ENCODE results near the gene IMMP2L. TPM values are rescaled to one million over a fixed set of nuclear protein-coding genes. Genes with fewer than 3 reads are reported as not detected.

The IMMP2L gene
- total and polyA plus RNA-seq, 4 donors: 9.2 to 34.7 (median 11.1) TPM

- Histone ChIP-seq H3K27me3 (ENCODE audit: control insufficient read depth in 3 of 3, insufficient read depth in 3 of 3, low read length in 2 of 3) (no peaks in the 10 kb centered on the region), H3K9me3 (ENCODE audit: control insufficient read depth in 4 of 4, insufficient read depth in 3 of 4, low read length in 3 of 4) (no peaks in the 10 kb centered on the region), H3K27ac (ENCODE audit: low read depth in 1 of 2, low read length in 1 of 2) (no peak overlapping the region), H3K9ac (ENCODE audit: insufficient read depth in 1 of 2, low read length in 2 of 2) (no peak overlapping the region), H3K4me1 (ENCODE audit: control insufficient read depth in 5 of 5, insufficient read depth in 5 of 5, low read length in 5 of 5) (peaks cover 0 to 35% (median 3%) of the 10 kb centered on the region in 5 donors), H3K4me3 (no peak overlapping the region), H3K36me3 (ENCODE audit: control insufficient read depth in 4 of 4, insufficient read depth in 4 of 4, low read length in 4 of 4) (no peaks in the 10 kb centered on the region)
- 86 to 92% methylated on average over 4 of the region's 4 CpGs for WGBS, 2 donors
- ATAC-seq (ENCODE audit: insufficient read depth, low FRiP score): no peak
- DNase-seq: peak in 2 of 3 donors; percentile 26 to 38
- TF ChIP-seq CTCF (IDR thresholded peaks at IDR 0.05; ENCODE audit: control extremely low read depth, extremely low read depth): no peak
Observed at GRCh38 chr7:110842796-110843195, 719.5 kb downstream of the IMMP2L start.

GRCh38 chr7:110841840-110842545 is 720.3 kb downstream of the IMMP2L start:
- peak; percentile 76 to 94 (median 91) for DNase-seq
- ATAC-seq (ENCODE audit: insufficient read depth, low FRiP score): no peak
- peak overlapping the region in 1 of 2 donors; percentile 6 for H3K27ac ChIP-seq (ENCODE audit: low read depth in 1 of 2, low read length in 1 of 2)

GRCh38 chr7:110839866-110840265 is 722.4 kb downstream of the IMMP2L start:
- DNase-seq (peak; percentile 83 to 94 (median 89)), ATAC-seq (ENCODE audit: insufficient read depth, low FRiP score) (no peak)
- H3K9ac ChIP-seq (ENCODE audit: insufficient read depth in 1 of 2, low read length in 2 of 2): no peak overlapping the region
- no peaks in the 10 kb centered on the region for H3K9me3 ChIP-seq (ENCODE audit: control insufficient read depth in 4 of 4, insufficient read depth in 3 of 4, low read length in 3 of 4)
- H3K4me1 ChIP-seq (ENCODE audit: control insufficient read depth in 5 of 5, insufficient read depth in 5 of 5, low read length in 5 of 5): peaks cover 0 to 24% (median 0%) of the 10 kb centered on the region in 5 donors
- no peaks in the 10 kb centered on the region for H3K27me3 ChIP-seq (ENCODE audit: control insufficient read depth in 3 of 3, insufficient read depth in 3 of 3, low read length in 2 of 3)
- H3K27ac ChIP-seq (ENCODE audit: low read depth in 1 of 2, low read length in 1 of 2): no peak overlapping the region
- no peak for TF ChIP-seq CTCF (IDR thresholded peaks at IDR 0.05; ENCODE audit: control extremely low read depth, extremely low read depth)
- H3K36me3 ChIP-seq (ENCODE audit: control insufficient read depth in 4 of 4, insufficient read depth in 4 of 4, low read length in 4 of 4): no peaks in the 10 kb centered on the region
- WGBS, 2 donors: 64% methylated on average over 5 of the region's 5 CpGs
- no peak overlapping the region for H3K4me3 ChIP-seq

More at GRCh38 chr7:110841840-110842545, 720.3 kb downstream of the IMMP2L start:
- WGBS, 2 donors: 71 to 78% methylated on average over 3 of the region's 3 CpGs
- Histone ChIP-seq H3K36me3 (ENCODE audit: control insufficient read depth in 4 of 4, insufficient read depth in 4 of 4, low read length in 4 of 4) (no peaks in the 10 kb centered on the region), H3K9ac (ENCODE audit: insufficient read depth in 1 of 2, low read length in 2 of 2) (no peak overlapping the region), H3K4me1 (ENCODE audit: control insufficient read depth in 5 of 5, insufficient read depth in 5 of 5, low read length in 5 of 5) (peaks cover 0 to 35% (median 3%) of the 10 kb centered on the region in 5 donors), H3K4me3 (no peak overlapping the region), H3K27me3 (ENCODE audit: control insufficient read depth in 3 of 3, insufficient read depth in 3 of 3, low read length in 2 of 3) (no peaks in the 10 kb centered on the region), H3K9me3 (ENCODE audit: control insufficient read depth in 4 of 4, insufficient read depth in 3 of 4, low read length in 3 of 4) (no peaks in the 10 kb centered on the region)
- TF ChIP-seq CTCF (IDR thresholded peaks at IDR 0.05; ENCODE audit: control extremely low read depth, extremely low read depth): no peak

Measured in lung (tissue), 12 donors.